HEK293T (cell line): ENCODE results near the gene GMEB1.

Experiments
- CTCF ChIA-PET: fragments of 350-600 bp; formaldehyde crosslinking; extraction: SDS; loops from one replicate; lab custom pipeline; 2021; ENCODE audit warnings: antibody characterized with exemption, inconsistent platforms; lab: Yijun Ruan, JAX
- POLR2A ChIA-PET: fragments of 350-600 bp; formaldehyde crosslinking; extraction: SDS; loops from one replicate; lab custom pipeline; 2020; ENCODE audit warnings: antibody characterized with exemption, inconsistent platforms; lab: Yijun Ruan, JAX
- DNase-seq: peaks from one replicate; pipeline ENCODE4 v3.0.0; 2012; ENCODE audit warnings: mixed read lengths; ENCODE audit errors: extremely low spot score
- ARNT ChIP-seq: fragments of 450-650 bp; IDR thresholded peaks from 2 replicates; pipeline ENCODE4 v1.6.1; 2017; ENCODE audit warnings: mild to moderate bottlenecking
- BHLHE40 ChIP-seq: fragments of 450-650 bp; IDR thresholded peaks from 2 replicates; pipeline ENCODE4 v1.6.1; 2016; ENCODE audit warnings: mild to moderate bottlenecking, moderate library complexity, borderline replicate concordance
- CTBP1 ChIP-seq: fragments of 450-650 bp; IDR thresholded peaks from 2 replicates; pipeline ENCODE4 v1.6.1; 2016; ENCODE audit warnings: borderline replicate concordance
- ELF4 ChIP-seq: fragments of 450-650 bp; IDR thresholded peaks from 2 replicates; pipeline ENCODE4 v1.6.1; 2017; ENCODE audit warnings: antibody characterized with exemption
- FOXA1 ChIP-seq: fragments of 450-650 bp; IDR thresholded peaks from 2 replicates; pipeline ENCODE4 v1.6.1; 2016; ENCODE audit warnings: mild to moderate bottlenecking
- FOXK2 ChIP-seq: fragments of 450-650 bp; IDR thresholded peaks from 2 replicates; pipeline ENCODE4 v1.6.1; 2016; ENCODE audit warnings: mild to moderate bottlenecking
- FOXM1 ChIP-seq: fragments of 450-650 bp; IDR thresholded peaks from 2 replicates; pipeline ENCODE4 v1.6.1; 2017; ENCODE audit warnings: mild to moderate bottlenecking, borderline replicate concordance
- HDGF ChIP-seq: fragments of 450-650 bp; IDR thresholded peaks from 2 replicates; pipeline ENCODE4 v1.6.1; 2017; ENCODE audit warnings: antibody characterized with exemption, borderline replicate concordance
- L3MBTL2 ChIP-seq: fragments of 450-650 bp; conservative IDR thresholded peaks from 2 replicates; pipeline ENCODE4 v1.6.1; 2016; ENCODE audit warnings: mild to moderate bottlenecking
- LEF1 ChIP-seq: fragments of 450-650 bp; IDR thresholded peaks from 2 replicates; pipeline ENCODE4 v1.6.1; 2017; ENCODE audit warnings: mild to moderate bottlenecking, borderline replicate concordance
- NFRKB ChIP-seq: fragments of 450-650 bp; IDR thresholded peaks from 2 replicates; pipeline ENCODE4 v1.6.1; 2016; ENCODE audit warnings: mild to moderate bottlenecking, moderate library complexity
- SP1 ChIP-seq: fragments of 450-650 bp; IDR thresholded peaks from 2 replicates; pipeline ENCODE4 v1.6.1; 2017
- SUZ12 ChIP-seq: fragments of 450-650 bp; IDR thresholded peaks from 2 replicates; pipeline ENCODE4 v1.6.1; 2016; ENCODE audit warnings: mild to moderate bottlenecking
- TARDBP ChIP-seq: fragments of 450-650 bp; IDR thresholded peaks from 2 replicates; pipeline ENCODE4 v1.6.1; 2016
- ZNF384 ChIP-seq: fragments of 450-650 bp; IDR thresholded peaks from 2 replicates; pipeline ENCODE4 v1.6.1; 2016
- TF ChIP-seq, protein P1 (sequence below): fragments of 450-650 bp; IDR thresholded peaks from 2 replicates; pipeline ENCODE4 v1.6.1; 2016

The GMEB1 gene

DNA sequence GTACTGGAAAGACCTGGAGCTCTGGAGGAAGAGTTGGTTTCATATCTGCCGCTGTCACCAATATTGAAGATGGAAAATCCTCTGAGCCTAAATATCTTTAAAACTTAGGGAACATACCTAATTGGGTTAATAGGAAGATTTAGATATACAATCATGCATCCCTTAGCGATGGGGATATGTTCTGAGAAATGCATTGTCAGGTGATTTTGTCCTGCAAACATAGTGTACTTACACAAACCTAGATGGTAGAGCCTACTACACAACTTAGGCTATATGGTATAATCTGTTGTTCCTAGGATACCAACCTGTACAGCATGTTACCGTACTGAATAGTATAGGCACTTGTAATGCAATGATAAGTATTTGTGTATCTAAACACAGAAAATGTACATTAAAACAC, 90.7 kb downstream of the GMEB1 start:
- TF ChIP-seq CTBP1 (no peak), LEF1 (no peak), FOXM1 (no peak), BHLHE40 (no peak), SP1 (no peak), L3MBTL2 (no peak), HDGF (no peak), FOXK2 (no peak), ZNF384 (no peak), TARDBP (no peak)
- TF ChIP-seq, protein P1, sequence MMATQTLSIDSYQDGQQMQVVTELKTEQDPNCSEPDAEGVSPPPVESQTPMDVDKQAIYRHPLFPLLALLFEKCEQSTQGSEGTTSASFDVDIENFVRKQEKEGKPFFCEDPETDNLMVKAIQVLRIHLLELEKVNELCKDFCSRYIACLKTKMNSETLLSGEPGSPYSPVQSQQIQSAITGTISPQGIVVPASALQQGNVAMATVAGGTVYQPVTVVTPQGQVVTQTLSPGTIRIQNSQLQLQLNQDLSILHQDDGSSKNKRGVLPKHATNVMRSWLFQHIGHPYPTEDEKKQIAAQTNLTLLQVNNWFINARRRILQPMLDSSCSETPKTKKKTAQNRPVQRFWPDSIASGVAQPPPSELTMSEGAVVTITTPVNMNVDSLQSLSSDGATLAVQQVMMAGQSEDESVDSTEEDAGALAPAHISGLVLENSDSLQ, result no peak
- CTCF ChIA-PET, result interaction anchor here (0.7 kb wide), 1 partner anchor 12 kb away, joined by 3 read pairs; no protein-coding TSS in a partner anchor
- POLR2A ChIA-PET, result interaction anchor here (1.3 kb wide), 1 partner anchor 116 kb away, joined by 4 read pairs; the partner anchor contains the start of gene TAF12
- DNase-seq, result no peak

DNA sequence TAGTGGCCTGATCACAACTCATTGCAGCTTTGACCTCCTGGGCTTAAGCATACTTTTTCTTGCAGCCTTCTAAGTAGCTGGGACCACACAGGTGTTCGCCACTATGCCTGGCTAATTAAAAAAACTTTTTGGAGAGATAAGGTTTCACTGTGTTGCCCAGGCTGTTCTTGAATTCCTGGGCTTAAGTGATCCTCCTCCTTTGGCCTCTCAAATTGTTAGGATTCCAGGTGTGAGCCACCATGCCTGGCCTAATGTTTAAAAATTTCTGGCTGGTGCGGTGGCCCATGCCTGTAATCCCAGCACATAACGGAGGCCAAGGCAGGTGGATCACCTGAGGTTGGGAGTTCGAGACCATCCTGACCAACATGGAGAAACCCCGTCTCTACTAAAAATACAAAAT, 92.6 kb downstream of the GMEB1 start:
- ChIA-PET CTCF (no interaction called here), POLR2A (no interaction called here)
- TF ChIP-seq ZNF384 (no peak), L3MBTL2 (no peak), BHLHE40 (no peak), FOXM1 (no peak), SUZ12 (no peak), LEF1 (no peak), ARNT (no peak), SP1 (no peak), FOXA1 (no peak), FOXK2 (no peak), CTBP1 (no peak), NFRKB (no peak), HDGF (no peak), ELF4 (no peak)
- TF ChIP-seq, protein P1, result no peak
- no peak for DNase-seq

DNA sequence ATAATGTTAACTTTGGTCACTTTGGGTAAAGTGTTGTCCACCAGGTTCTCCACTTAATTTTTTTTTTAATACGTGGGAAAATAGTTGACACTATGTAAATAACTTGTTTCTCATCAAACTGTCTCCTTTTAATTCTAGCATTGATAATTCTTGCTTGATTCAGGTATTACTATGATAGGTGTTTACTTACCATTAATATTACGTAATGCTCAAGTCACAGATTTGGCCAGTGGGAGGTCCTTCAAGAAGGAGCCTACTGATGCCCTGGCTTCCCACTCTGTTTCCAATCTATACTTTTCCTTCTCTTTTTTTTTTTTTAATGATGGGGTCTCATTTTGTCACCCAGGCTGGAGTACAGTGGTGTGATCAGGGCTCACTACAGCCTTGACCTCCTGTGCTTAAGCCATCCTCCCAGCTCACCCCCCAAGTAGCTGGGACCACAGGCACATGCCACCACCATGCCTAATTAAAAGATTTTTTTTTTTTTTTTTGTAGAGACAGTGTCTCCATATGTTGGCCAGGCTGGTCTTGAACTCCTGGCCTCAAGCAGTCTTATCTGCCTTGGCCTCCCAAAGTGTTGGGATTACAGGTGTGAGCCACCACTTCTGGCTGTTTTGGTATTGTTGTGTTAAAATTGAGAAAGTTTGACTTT, 98.1 kb downstream of the GMEB1 start:
- ChIA-PET POLR2A (no interaction called here), CTCF (interaction anchor here (1.4 kb wide), 1 partner anchor 30 kb away, joined by 4 read pairs; the partner anchor contains the start of gene YTHDF2)
- no peak for DNase-seq
- no peak for TF ChIP-seq FOXK2
- 0 out of 2 replicates have a peak, but pooled peaks have one; percentile 6 for TF ChIP-seq ZNF384
